ENCODE results near the gene LMOD1.

GRCh38 chr1:201903135-201903534 is 43.2 kb downstream of the LMOD1 start:
- no peak for TF ChIP-seq CTCF (IDR thresholded peaks at IDR 0.05)
- TF ChIP-seq POLR2A (IDR thresholded peaks at IDR 0.05), result no peak
